WTC11 (cell line): ENCODE results near the gene CGNL1.

Experiments
- CREB1 ChIP-seq: sonication (generic); formaldehyde crosslinking; IDR thresholded peaks from 2 replicates; pipeline ENCODE4 v1.8.0; 2023; ENCODE audit warnings: mild to moderate bottlenecking, missing genetic modification reagents
- ETV6 ChIP-seq: sonication (generic); formaldehyde crosslinking; IDR thresholded peaks from 2 replicates; pipeline ENCODE4 v1.8.1; 2022; ENCODE audit warnings: mild to moderate bottlenecking, missing genetic modification reagents
- FOXJ3 ChIP-seq: sonication (generic); formaldehyde crosslinking; IDR thresholded peaks from 2 replicates; pipeline ENCODE4 v1.9.0; 2021; ENCODE audit warnings: missing genetic modification reagents, mild to moderate bottlenecking, borderline replicate concordance
- MXD4 ChIP-seq: fragments of 250-450 bp; sonication (Bioruptor Pico); IDR thresholded peaks from 2 replicates; pipeline ENCODE4 v1.8.0; 2021; ENCODE audit warnings: mild to moderate bottlenecking, moderate library complexity, borderline replicate concordance
- SMAD3 ChIP-seq: sonication (generic); formaldehyde crosslinking; IDR thresholded peaks from 2 replicates; pipeline ENCODE4 v1.8.0; 2022; ENCODE audit warnings: missing genetic modification reagents, mild to moderate bottlenecking, borderline replicate concordance
- SP1 ChIP-seq: sonication (generic); formaldehyde crosslinking; conservative IDR thresholded peaks from 2 replicates; pipeline ENCODE4 v1.8.1; 2022; ENCODE audit warnings: missing genetic modification reagents
- ZNF121 ChIP-seq: sonication (generic); formaldehyde crosslinking; IDR thresholded peaks from 2 replicates; pipeline ENCODE4 v1.8.0; 2023; ENCODE audit warnings: missing genetic modification reagents
- ZNF138 ChIP-seq: sonication (generic); formaldehyde crosslinking; conservative IDR thresholded peaks from 2 replicates; pipeline ENCODE4 v1.8.1; 2022; ENCODE audit warnings: mild to moderate bottlenecking, moderate library complexity, missing genetic modification reagents
- TF ChIP-seq, protein P1 (sequence below): fragments of 200-600 bp; IDR thresholded peaks from 2 replicates; pipeline ENCODE4 v1.8.0; 2022; ENCODE audit warnings: antibody characterized with exemption
- TF ChIP-seq, protein P2 (sequence below): sonication (generic); formaldehyde crosslinking; IDR thresholded peaks from 2 replicates; pipeline ENCODE4 v1.8.1; 2023; ENCODE audit warnings: mild to moderate bottlenecking, moderate library complexity, missing genetic modification reagents
- TF ChIP-seq, protein P3 (sequence below): sonication (generic); formaldehyde crosslinking; IDR thresholded peaks from 2 replicates; pipeline ENCODE4 v1.8.0; 2023; ENCODE audit warnings: missing genetic modification reagents
- TF ChIP-seq, protein P4 (sequence below): sonication (generic); formaldehyde crosslinking; IDR thresholded peaks from 2 replicates; pipeline ENCODE4 v1.8.0; 2022; ENCODE audit warnings: mild to moderate bottlenecking, missing genetic modification reagents

DNA sequence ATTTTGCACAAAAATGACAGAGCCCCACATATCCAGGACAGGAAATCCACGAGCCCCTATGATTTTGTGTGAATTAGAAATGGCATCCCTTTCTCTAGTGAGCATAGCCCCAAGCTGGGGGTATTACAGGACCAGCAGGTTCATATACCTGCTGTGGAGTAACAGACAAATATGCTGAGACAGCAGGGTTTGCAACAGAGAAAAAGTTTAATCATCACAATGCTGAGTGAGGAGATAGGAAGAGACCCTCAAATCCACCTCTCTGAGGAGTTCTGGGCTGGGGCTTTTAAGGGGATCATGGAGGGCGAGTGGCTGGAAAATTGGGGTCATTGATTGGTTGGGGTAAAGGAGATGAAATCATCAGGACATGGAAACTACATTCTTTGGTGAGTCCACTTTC, 207.0 kb downstream of the CGNL1 start:
- TF ChIP-seq SP1 (CRISPR knock-in tag): no peak
- no peak for TF ChIP-seq FOXJ3 (CRISPR knock-in tag)
- TF ChIP-seq, protein P1, sequence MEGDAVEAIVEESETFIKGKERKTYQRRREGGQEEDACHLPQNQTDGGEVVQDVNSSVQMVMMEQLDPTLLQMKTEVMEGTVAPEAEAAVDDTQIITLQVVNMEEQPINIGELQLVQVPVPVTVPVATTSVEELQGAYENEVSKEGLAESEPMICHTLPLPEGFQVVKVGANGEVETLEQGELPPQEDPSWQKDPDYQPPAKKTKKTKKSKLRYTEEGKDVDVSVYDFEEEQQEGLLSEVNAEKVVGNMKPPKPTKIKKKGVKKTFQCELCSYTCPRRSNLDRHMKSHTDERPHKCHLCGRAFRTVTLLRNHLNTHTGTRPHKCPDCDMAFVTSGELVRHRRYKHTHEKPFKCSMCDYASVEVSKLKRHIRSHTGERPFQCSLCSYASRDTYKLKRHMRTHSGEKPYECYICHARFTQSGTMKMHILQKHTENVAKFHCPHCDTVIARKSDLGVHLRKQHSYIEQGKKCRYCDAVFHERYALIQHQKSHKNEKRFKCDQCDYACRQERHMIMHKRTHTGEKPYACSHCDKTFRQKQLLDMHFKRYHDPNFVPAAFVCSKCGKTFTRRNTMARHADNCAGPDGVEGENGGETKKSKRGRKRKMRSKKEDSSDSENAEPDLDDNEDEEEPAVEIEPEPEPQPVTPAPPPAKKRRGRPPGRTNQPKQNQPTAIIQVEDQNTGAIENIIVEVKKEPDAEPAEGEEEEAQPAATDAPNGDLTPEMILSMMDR: no peak
- no peak for TF ChIP-seq ZNF121 (CRISPR knock-in tag)
- TF ChIP-seq ZNF138 (CRISPR knock-in tag): no peak
- TF ChIP-seq CREB1 (CRISPR knock-in tag): no peak
- TF ChIP-seq, protein P2, sequence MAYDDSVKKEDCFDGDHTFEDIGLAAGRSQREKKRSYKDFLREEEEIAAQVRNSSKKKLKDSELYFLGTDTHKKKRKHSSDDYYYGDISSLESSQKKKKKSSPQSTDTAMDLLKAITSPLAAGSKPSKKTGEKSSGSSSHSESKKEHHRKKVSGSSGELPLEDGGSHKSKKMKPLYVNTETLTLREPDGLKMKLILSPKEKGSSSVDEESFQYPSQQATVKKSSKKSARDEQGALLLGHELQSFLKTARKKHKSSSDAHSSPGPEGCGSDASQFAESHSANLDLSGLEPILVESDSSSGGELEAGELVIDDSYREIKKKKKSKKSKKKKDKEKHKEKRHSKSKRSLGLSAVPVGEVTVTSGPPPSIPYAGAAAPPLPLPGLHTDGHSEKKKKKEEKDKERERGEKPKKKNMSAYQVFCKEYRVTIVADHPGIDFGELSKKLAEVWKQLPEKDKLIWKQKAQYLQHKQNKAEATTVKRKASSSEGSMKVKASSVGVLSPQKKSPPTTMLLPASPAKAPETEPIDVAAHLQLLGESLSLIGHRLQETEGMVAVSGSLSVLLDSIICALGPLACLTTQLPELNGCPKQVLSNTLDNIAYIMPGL: no peak
- TF ChIP-seq, protein P3, sequence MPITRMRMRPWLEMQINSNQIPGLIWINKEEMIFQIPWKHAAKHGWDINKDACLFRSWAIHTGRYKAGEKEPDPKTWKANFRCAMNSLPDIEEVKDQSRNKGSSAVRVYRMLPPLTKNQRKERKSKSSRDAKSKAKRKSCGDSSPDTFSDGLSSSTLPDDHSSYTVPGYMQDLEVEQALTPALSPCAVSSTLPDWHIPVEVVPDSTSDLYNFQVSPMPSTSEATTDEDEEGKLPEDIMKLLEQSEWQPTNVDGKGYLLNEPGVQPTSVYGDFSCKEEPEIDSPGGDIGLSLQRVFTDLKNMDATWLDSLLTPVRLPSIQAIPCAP (CRISPR knock-in tag): no peak
- no peak for TF ChIP-seq SMAD3 (CRISPR knock-in tag)
- TF ChIP-seq ETV6 (CRISPR knock-in tag): no peak
- TF ChIP-seq MXD4 (CRISPR knock-in tag): no peak
- TF ChIP-seq, protein P4, sequence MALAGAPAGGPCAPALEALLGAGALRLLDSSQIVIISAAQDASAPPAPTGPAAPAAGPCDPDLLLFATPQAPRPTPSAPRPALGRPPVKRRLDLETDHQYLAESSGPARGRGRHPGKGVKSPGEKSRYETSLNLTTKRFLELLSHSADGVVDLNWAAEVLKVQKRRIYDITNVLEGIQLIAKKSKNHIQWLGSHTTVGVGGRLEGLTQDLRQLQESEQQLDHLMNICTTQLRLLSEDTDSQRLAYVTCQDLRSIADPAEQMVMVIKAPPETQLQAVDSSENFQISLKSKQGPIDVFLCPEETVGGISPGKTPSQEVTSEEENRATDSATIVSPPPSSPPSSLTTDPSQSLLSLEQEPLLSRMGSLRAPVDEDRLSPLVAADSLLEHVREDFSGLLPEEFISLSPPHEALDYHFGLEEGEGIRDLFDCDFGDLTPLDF (CRISPR knock-in tag): no peak
